ACC112 (cell line): ENCODE measurements around the gene IARS2.
"Not testable (repeated sequence)": the region's sequence is repeated elsewhere in the genome, so short reads cannot be mapped to it uniquely, and the experiment has no call there.

Experiments used
- H2AFZ ChIP-seq: fragments of 200-600 bp; sonication (generic); one replicate; pipeline ENCODE4 v1.6.0; 2017; ENCODE audit warnings: antibody characterized with exemption, low read length; ENCODE audit not compliant: unreplicated experiment
- H3K27ac ChIP-seq: fragments of 200-600 bp; sonication (generic); 2 replicates; pipeline ENCODE4 v1.5.1; 2014; ENCODE audit warnings: low read depth, mild to moderate bottlenecking, antibody characterized with exemption, low read length, moderate library complexity
- H3K27me3 ChIP-seq: fragments of 200-600 bp; sonication (generic); 2 replicates; pipeline ENCODE4 v1.6.1; 2014; ENCODE audit warnings: mild to moderate bottlenecking, antibody characterized with exemption, low read length, moderate library complexity, mixed read lengths; ENCODE audit not compliant: insufficient read depth
- H3K36me3 ChIP-seq: fragments of 200-600 bp; sonication (generic); 2 replicates; pipeline ENCODE4 v1.6.1; 2016; ENCODE audit warnings: mild to moderate bottlenecking, antibody characterized with exemption, low read length, moderate library complexity, mixed read lengths; ENCODE audit not compliant: insufficient read depth
- H3K4me1 ChIP-seq: fragments of 200-600 bp; sonication (generic); one replicate; pipeline ENCODE4 v1.6.1; 2016; ENCODE audit warnings: low read length, mixed read lengths; ENCODE audit not compliant: insufficient read depth, unreplicated experiment, control insufficient read depth
- H3K4me3 ChIP-seq: fragments of 200-600 bp; sonication (generic); 2 replicates; pipeline ENCODE4 v1.5.1; 2014; ENCODE audit warnings: mild to moderate bottlenecking, low read depth, low read length
- H3K79me2 ChIP-seq: fragments of 200-600 bp; sonication (generic); one replicate; pipeline ENCODE4 v1.6.0; 2016; ENCODE audit warnings: low read length; ENCODE audit not compliant: control insufficient read depth, unreplicated experiment, insufficient read depth

Gene IARS2

DNA sequence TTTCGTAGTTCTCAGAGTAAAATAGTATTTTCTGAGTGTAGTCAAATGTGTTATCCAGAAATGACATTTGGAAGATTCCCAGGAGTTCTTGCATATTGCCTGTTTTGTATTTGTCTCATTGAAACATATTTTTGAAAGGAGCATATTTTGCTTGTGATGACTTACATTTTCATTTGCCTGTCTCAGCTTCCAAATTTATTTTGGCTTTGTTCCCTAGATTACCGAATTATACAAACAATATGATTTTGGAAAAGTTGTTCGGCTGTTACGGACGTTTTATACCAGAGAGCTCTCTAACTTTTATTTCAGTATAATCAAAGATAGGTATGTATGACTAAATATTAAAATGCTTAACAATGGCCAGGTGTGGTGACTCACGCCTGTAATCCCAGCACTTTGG lies 46.0 kb downstream of the IARS2 start:
- H2AFZ ChIP-seq, result no peak overlapping the region
- H3K4me1 ChIP-seq, result no peaks in the 10 kb centered on the region
- H3K27me3 ChIP-seq, result no peaks in the 10 kb centered on the region
- H3K27ac ChIP-seq, result no peak overlapping the region
- peaks cover 31% of the 10 kb centered on the region for H3K36me3 ChIP-seq
- H3K79me2 ChIP-seq, result no peaks in the 10 kb centered on the region
- H3K4me3 ChIP-seq, result no peak overlapping the region

DNA sequence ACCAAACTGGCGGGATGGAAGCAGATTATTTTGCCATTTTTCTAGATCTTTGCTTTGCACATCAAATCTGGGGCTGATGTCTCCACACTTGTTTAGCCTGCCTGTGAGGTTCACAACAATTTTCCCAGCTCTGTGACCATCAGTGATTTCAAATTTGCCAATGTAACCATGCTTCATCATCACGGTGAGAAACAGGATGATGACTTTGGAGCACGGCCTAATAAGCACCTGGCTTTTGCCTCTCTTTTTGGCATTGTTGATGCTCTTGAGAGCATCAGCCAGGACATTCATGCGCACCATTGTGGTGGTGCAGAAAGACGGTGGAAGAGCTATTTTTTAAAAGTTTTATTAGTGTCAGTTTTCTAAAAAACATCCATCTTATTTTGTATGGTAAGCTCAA lies 50.1 kb downstream of the IARS2 start:
- Histone ChIP-seq H3K36me3 (peaks cover 33% of the 10 kb centered on the region), H3K27ac (no peak overlapping the region), H2AFZ (no peak overlapping the region), H3K27me3 (no peaks in the 10 kb centered on the region), H3K79me2 (no peaks in the 10 kb centered on the region), H3K4me3 (no peak overlapping the region), H3K4me1 (no peaks in the 10 kb centered on the region)

DNA sequence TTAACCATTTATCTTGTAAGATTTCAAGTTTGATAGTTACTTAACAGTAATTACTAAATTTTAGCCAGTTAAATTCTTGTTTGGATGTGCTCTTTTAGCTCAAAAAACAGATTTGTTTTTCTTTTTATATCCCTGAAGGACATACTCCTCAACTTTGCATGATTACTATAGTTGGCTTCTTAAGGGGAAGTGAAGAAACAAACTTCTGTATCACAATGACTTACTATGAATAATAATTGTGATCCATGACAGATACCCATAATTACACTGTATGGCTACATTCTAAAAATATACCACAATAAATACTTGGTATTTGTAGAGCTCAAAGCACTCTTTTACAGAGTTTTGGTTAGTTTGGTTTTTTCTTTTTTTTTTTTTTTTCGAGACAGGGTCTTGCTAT lies 55.8 kb downstream of the IARS2 start:
- peaks cover 22% of the 10 kb centered on the region for H3K36me3 ChIP-seq

DNA sequence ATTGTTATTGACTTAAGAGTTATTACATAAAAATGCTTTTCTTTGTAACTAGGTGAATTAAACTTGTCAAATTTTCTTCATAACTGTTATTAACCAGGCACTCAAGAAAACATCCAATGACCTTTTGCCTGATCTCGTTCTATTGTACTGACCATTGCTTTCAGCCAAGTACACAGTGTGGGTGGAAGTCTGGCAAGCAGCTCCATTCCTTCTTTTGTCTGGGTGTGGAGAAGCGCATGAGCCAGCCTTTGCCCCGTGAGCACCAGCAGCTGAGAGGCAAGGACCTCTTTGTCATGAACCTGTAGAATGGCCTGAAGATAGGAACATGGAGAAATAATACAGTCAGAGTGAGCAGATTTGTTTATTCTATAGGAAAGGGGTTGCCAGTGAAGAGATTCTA lies 57.5 kb downstream of the IARS2 start:
- Histone ChIP-seq H3K27me3 (no peaks in the 10 kb centered on the region), H3K79me2 (no peaks in the 10 kb centered on the region), H2AFZ (no peak overlapping the region), H3K4me3 (no peak overlapping the region), H3K27ac (no peak overlapping the region), H3K4me1 (no peaks in the 10 kb centered on the region), H3K36me3 (peaks cover 23% of the 10 kb centered on the region)

More for the DNA sequence above, 55.8 kb downstream of the IARS2 start:
- Histone ChIP-seq H3K4me3 (no peak overlapping the region), H2AFZ (no peak overlapping the region), H3K4me1 (no peaks in the 10 kb centered on the region), H3K27ac (no peak overlapping the region), H3K79me2 (no peaks in the 10 kb centered on the region), H3K27me3 (no peaks in the 10 kb centered on the region)

DNA sequence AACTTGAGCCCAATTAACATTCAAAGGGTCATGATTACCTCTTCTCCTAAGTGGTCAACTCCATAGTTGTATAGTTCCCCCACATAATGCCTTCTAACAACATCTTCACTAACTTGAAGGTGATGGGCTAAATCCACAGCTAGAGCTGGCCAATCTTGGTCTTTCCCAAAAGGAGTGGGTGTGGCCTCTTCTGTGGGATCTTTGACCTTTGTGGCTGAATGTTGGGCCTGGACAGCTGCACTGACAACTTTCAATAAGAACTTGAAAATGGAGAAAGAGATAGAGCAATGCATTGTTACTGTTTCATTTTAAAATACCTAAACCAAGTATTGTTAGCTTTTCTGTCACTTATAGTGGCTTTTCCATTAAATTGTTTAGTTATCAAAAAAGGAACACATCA lies 59.2 kb downstream of the IARS2 start:
- no peaks in the 10 kb centered on the region for H3K27me3 ChIP-seq

DNA sequence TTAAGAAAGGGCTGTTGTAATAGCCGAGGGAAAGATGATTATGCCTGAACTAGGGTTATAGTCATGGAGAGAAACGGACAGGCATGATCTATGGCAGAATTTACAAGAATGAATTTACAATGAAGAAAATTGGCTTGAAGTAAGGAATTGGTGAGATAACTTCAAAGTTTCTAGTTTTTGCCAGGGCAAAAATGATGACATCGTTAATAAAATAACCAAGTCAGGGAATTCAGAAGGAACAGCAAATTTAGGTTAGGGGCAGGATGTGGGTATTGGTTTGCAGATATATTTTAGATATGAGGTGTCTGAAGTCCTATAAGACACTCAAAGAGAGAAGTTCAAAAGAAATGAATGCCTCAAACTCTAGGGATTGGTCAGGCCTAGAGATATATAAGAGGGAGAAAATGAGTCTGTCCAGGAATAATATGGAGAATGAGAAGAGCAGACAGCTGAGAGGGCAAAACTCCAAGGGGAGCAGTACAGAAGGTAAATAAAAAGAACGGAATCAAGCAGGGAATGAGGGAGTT lies 62.8 kb downstream of the IARS2 start:
- Histone ChIP-seq H2AFZ (no peak overlapping the region), H3K27ac (no peak overlapping the region), H3K27me3 (no peaks in the 10 kb centered on the region), H3K4me3 (no peak overlapping the region), H3K79me2 (no peaks in the 10 kb centered on the region), H3K36me3 (peaks cover 19% of the 10 kb centered on the region; the same call in 1 of the 2 replicates), H3K4me1 (no peaks in the 10 kb centered on the region)

More for the DNA sequence above, 59.2 kb downstream of the IARS2 start:
- H3K36me3 ChIP-seq, result peaks cover 18% of the 10 kb centered on the region
- no peaks in the 10 kb centered on the region for H3K79me2 ChIP-seq
- H3K27ac ChIP-seq, result no peak overlapping the region
- H3K4me1 ChIP-seq, result no peaks in the 10 kb centered on the region
- no peak overlapping the region for H3K4me3 ChIP-seq
- no peak overlapping the region for H2AFZ ChIP-seq

DNA sequence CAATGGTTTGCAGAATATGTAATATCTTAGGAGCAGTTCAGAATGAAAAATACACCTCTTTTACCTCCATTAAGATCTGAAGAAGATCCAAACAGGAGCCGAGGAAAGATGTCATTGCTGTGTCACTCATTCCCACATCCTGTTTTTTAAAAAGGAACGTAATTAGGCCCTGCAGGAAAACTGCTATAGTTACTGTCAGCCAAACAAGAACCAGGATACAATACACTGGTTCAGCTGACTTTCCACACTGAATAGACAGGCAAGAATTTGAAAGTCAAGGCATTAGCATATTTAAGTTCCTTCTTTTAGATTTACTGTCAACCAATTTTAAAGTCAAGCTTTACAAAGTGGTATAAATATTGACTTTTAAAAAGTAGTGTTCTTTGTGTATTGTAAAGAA lies 63.8 kb downstream of the IARS2 start:
- Histone ChIP-seq H3K27me3 (no peaks in the 10 kb centered on the region), H3K4me3 (no peak overlapping the region), H3K36me3 (peaks cover 21% of the 10 kb centered on the region; the same call in 1 of the 2 replicates), H3K79me2 (no peaks in the 10 kb centered on the region), H3K27ac (no peak overlapping the region), H2AFZ (no peak overlapping the region), H3K4me1 (no peaks in the 10 kb centered on the region)

DNA sequence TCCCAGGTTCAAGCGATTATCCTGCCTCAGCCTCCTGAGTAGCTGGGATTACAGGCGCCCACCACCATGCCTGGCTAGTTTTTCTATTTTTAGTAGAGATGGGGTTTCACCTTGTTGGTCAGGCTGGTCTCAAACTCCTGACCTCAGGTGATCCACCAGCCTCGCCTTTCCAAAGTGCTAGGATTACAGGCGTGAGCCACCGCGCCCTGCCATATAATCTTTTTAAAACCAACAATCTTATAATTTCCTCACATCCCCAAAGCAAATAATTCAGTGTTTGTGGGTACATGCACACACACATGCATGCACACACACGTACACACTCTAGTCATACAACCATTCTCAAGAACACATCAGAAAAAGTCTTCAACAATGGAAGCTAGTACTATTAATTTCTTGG lies 64.6 kb downstream of the IARS2 start:
- not testable (repeated sequence) for H3K4me1 ChIP-seq, H3K27ac ChIP-seq, H3K79me2 ChIP-seq, H2AFZ ChIP-seq, H3K27me3 ChIP-seq, H3K4me3 ChIP-seq
- H3K36me3 ChIP-seq, result peaks cover 21% of the 10 kb centered on the region; the same call in 1 of the 2 replicates

DNA sequence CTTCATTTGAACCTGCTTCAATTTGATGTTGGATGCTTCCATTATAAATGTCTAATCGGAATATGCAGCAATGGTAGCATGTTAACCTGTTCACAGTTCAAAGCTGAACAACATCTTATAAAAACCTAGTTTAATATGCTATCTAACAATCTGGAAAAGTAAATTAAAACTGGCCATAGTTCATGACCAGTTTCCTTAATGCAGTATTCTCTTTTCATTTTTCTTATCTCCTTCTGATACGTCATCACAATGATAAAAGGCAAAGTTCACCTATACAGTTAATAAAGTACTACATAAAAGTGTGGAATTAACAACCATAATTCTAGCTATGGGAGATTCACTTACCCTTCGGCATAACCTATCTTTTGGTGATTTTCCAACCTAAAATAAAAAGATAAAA lies 65.1 kb downstream of the IARS2 start:
- Histone ChIP-seq H3K27ac (no peak overlapping the region), H3K4me1 (no peaks in the 10 kb centered on the region), H2AFZ (no peak overlapping the region), H3K4me3 (no peak overlapping the region), H3K79me2 (no peaks in the 10 kb centered on the region), H3K27me3 (no peaks in the 10 kb centered on the region), H3K36me3 (peaks cover 21% of the 10 kb centered on the region; the same call in 1 of the 2 replicates)

DNA sequence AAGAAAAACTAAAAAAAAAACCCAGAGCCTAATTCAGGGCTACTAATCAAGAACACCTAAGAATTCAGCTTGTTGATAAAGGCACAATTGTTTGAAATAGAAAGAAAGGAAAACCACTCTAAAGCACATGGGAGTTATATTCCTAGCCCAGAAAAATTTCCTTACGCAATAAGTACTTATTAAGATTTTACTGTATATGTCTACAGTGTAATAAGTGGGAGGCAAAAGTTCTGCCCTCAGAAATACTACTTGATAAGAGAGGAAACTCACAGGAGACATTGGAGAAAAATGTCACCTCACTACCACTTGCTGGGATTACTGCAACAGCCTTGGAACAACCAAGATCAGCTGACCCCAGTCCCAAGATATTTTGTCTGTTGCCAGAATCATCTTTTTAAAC lies 66.1 kb downstream of the IARS2 start:
- no peaks in the 10 kb centered on the region for H3K4me1 ChIP-seq
- peaks cover 19% of the 10 kb centered on the region; the same call in 1 of the 2 replicates for H3K36me3 ChIP-seq
- H3K27ac ChIP-seq, result no peak overlapping the region
- no peak overlapping the region for H2AFZ ChIP-seq
- H3K4me3 ChIP-seq, result no peak overlapping the region
- no peaks in the 10 kb centered on the region for H3K79me2 ChIP-seq
- no peaks in the 10 kb centered on the region for H3K27me3 ChIP-seq

DNA sequence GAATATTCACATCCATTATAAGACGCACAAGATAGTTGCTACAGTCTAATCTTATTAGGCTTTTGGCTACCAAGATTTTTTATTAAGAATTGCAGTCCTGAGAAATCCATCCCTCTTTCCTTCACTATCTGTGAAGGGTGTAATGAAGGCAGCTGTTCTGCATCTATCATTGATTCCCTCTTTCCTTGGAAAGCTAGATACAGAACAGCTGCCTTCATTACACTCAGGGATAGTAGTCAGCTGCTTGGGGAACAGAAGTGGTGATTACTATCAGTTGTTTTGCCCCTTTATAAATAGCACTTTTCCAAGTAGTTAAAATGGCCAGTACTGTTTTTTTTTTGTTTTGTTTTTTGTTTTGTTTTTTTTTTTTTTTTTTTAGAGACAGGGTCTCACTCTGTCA lies 70.2 kb downstream of the IARS2 start:
- H3K4me3 ChIP-seq, result no peak overlapping the region
- H3K27ac ChIP-seq, result no peak overlapping the region
- H3K27me3 ChIP-seq, result no peaks in the 10 kb centered on the region
- peaks cover 31% of the 10 kb centered on the region for H3K36me3 ChIP-seq
- H2AFZ ChIP-seq, result no peak overlapping the region
- H3K4me1 ChIP-seq, result no peaks in the 10 kb centered on the region
- no peaks in the 10 kb centered on the region for H3K79me2 ChIP-seq
